H9 (cell line): Measurements from ENCODE around the gene TSPYL1. TPM values are rescaled to one million over a fixed set of nuclear protein-coding genes. Genes with fewer than 3 reads are reported as not detected.

Experiments
- DNase-seq: peaks from one replicate; pipeline ENCODE4 v3.0.0-alpha.2; 2017
- H2AFZ ChIP-seq: one replicate; pipeline ENCODE4 v1.6.1; 2013; ENCODE audit warnings: mild to moderate bottlenecking, low read length, control low read depth, moderate library complexity
- H2AK5ac ChIP-seq: 2 replicates; pipeline ENCODE4 v1.6.1; 2013; ENCODE audit warnings: low read length, control low read depth, mixed read lengths; ENCODE audit not compliant: insufficient read length
- H2BK120ac ChIP-seq: one replicate; pipeline ENCODE4 v1.6.1; 2013; ENCODE audit warnings: low read depth, mild to moderate bottlenecking, low read length, control low read depth, inconsistent platforms; ENCODE audit not compliant: poor library complexity, severe bottlenecking
- H2BK12ac ChIP-seq: 2 replicates; pipeline ENCODE4 v1.6.1; 2013; ENCODE audit warnings: low read length, control low read depth, mixed read lengths, low read depth; ENCODE audit not compliant: insufficient read length
- H2BK15ac ChIP-seq: 2 replicates; pipeline ENCODE4 v1.6.1; 2013; ENCODE audit warnings: low read depth, low read length, control low read depth
- H2BK20ac ChIP-seq: one replicate; pipeline ENCODE4 v1.6.1; 2013; ENCODE audit warnings: low read depth, mild to moderate bottlenecking, low read length, control low read depth, inconsistent platforms; ENCODE audit not compliant: poor library complexity, severe bottlenecking
- H2BK5ac ChIP-seq: 2 replicates; pipeline ENCODE4 v1.6.1; 2013; ENCODE audit warnings: low read length, control low read depth, mixed read lengths; ENCODE audit not compliant: insufficient read length
- H3K14ac ChIP-seq: 2 replicates; pipeline ENCODE4 v1.6.1; 2013; ENCODE audit warnings: low read length, control low read depth; ENCODE audit not compliant: insufficient read depth
- H3K18ac ChIP-seq: 2 replicates; pipeline ENCODE4 v1.6.1; 2013; ENCODE audit warnings: low read depth, mild to moderate bottlenecking, mixed read lengths, low read length, control low read depth; ENCODE audit not compliant: insufficient read length
- H3K23ac ChIP-seq: 2 replicates; pipeline ENCODE4 v1.6.1; 2013; ENCODE audit warnings: low read length, control low read depth, mixed read lengths, low read depth; ENCODE audit not compliant: insufficient read length
- H3K23me2 ChIP-seq: 2 replicates; pipeline ENCODE4 v1.6.1; 2013; ENCODE audit warnings: low read depth, mild to moderate bottlenecking, mixed read lengths, low read length, control low read depth; ENCODE audit not compliant: insufficient read length, poor library complexity, severe bottlenecking
- H3K27ac ChIP-seq: 2 replicates; pipeline ENCODE4 v1.5.1; 2013; ENCODE audit warnings: low read length, control low read depth, mixed read lengths, low read depth; ENCODE audit not compliant: insufficient read length
- H3K27me3 ChIP-seq: 2 replicates; pipeline ENCODE4 v1.6.1; 2013; ENCODE audit warnings: low read length, control low read depth, inconsistent platforms; ENCODE audit not compliant: insufficient read depth
- H3K4ac ChIP-seq: 2 replicates; pipeline ENCODE4 v1.6.1; 2013; ENCODE audit warnings: low read depth, mild to moderate bottlenecking, control low read depth, inconsistent platforms, low read length, moderate library complexity
- H3K4me1 ChIP-seq: 2 replicates; pipeline ENCODE4 v1.6.1; 2013; ENCODE audit warnings: low read length, control low read depth, inconsistent platforms; ENCODE audit not compliant: insufficient read depth
- H3K4me2 ChIP-seq: 2 replicates; pipeline ENCODE4 v1.6.1; 2013; ENCODE audit warnings: low read length, control low read depth, mixed read lengths; ENCODE audit not compliant: insufficient read length, insufficient read depth
- H3K56ac ChIP-seq: 2 replicates; pipeline ENCODE4 v1.6.1; 2013; ENCODE audit warnings: low read depth, mild to moderate bottlenecking, mixed read lengths, low read length, control low read depth; ENCODE audit not compliant: insufficient read length
- H3K79me1 ChIP-seq: 2 replicates; pipeline ENCODE4 v1.6.1; 2013; ENCODE audit warnings: low read depth, mild to moderate bottlenecking, moderate library complexity, low read length, control low read depth, inconsistent platforms; ENCODE audit not compliant: insufficient read depth, poor library complexity, severe bottlenecking
- H3K79me2 ChIP-seq: 2 replicates; pipeline ENCODE4 v1.6.1; 2013; ENCODE audit warnings: low read length, control low read depth, inconsistent platforms; ENCODE audit not compliant: insufficient read depth
- H3K9ac ChIP-seq: 2 replicates; pipeline ENCODE4 v1.6.1; 2013; ENCODE audit warnings: low read length, control low read depth, mixed read lengths; ENCODE audit not compliant: insufficient read length; ENCODE audit errors: extremely low read depth
- H3K9me3 ChIP-seq: one replicate; pipeline ENCODE4 v1.6.1; 2013; ENCODE audit warnings: low read depth, low read length, inconsistent platforms; ENCODE audit not compliant: control insufficient read depth
- H3T11ph ChIP-seq: one replicate; pipeline ENCODE4 v1.6.1; 2013; ENCODE audit warnings: mild to moderate bottlenecking, low read length, control low read depth, inconsistent platforms
- H4K20me1 ChIP-seq: one replicate; pipeline ENCODE4 v1.6.1; 2013; ENCODE audit not compliant: control insufficient read depth, insufficient read length, insufficient read depth
- H4K5ac ChIP-seq: 2 replicates; pipeline ENCODE4 v1.6.1; 2013; ENCODE audit warnings: low read depth, mild to moderate bottlenecking, mixed read lengths, low read length, control low read depth; ENCODE audit not compliant: insufficient read length
- H4K8ac ChIP-seq: replicated peaks from 2 replicates; pipeline ENCODE4 v1.6.1; 2013; ENCODE audit warnings: low read length, control low read depth, mixed read lengths, low read depth; ENCODE audit not compliant: insufficient read length
- H4K91ac ChIP-seq: 2 replicates; pipeline ENCODE4 v1.6.1; 2013; ENCODE audit warnings: low read depth, mild to moderate bottlenecking, moderate library complexity, mixed read lengths, low read length, control low read depth; ENCODE audit not compliant: insufficient read length
- H3K27ac Mint-ChIP-seq, 3 experiments: 2 replicates in 2 of 3; 3 replicates in 1 of 3; pipeline ENCODE4 v1.8.0; 2020 to 2021; ENCODE audit warnings: mixed read lengths in 3 of 3, mild to moderate bottlenecking in 1 of 3, moderate library complexity in 1 of 3
- H3K27me3 Mint-ChIP-seq: 2 replicates; pipeline ENCODE4 v1.8.0; 2021; ENCODE audit warnings: low read depth, mild to moderate bottlenecking, moderate library complexity, mixed read lengths
- H3K36me3 Mint-ChIP-seq, 3 experiments: 2 replicates in 2 of 3; 3 replicates in 1 of 3; pipeline ENCODE4 v1.8.0; 2020 to 2021; ENCODE audit warnings: low read depth in 3 of 3, mixed read lengths in 3 of 3; ENCODE audit not compliant: insufficient read depth in 1 of 3
- H3K4me1 Mint-ChIP-seq, 2 experiments: 2 replicates each; pipeline ENCODE4 v1.8.0; 2020; ENCODE audit warnings: mixed read lengths in 2 of 2
- H3K4me3 Mint-ChIP-seq, 2 experiments: 2 replicates in 1 of 2; 3 replicates in 1 of 2; pipeline ENCODE4 v1.8.0; 2020 to 2021; ENCODE audit warnings: mild to moderate bottlenecking in 2 of 2, mixed read lengths in 2 of 2, moderate library complexity in 1 of 2
- H3K9me3 Mint-ChIP-seq, 2 experiments: 2 replicates in 1 of 2; 3 replicates in 1 of 2; pipeline ENCODE4 v1.8.0; 2020; ENCODE audit warnings: mild to moderate bottlenecking in 2 of 2, mixed read lengths in 2 of 2, moderate library complexity in 1 of 2
- WGBS: extraction: QIAGEN DNeasy Blood & Tissue Kit; methylation state at CpG from one replicate; pipeline ENCODE4 v1.1.7; 2013; ENCODE audit warnings: missing lambda C conversion rate, low lambda C conversion rate, mixed read lengths; ENCODE audit not compliant: insufficient read length; ENCODE audit errors: extremely low coverage; 5-methylcytosine and 5-hydroxymethylcytosine counted together
- total RNA-seq: library from RNA; stranded (reverse); gene quantifications from 2 replicates; pipeline ENCODE4 v1.2.1, GENCODE V29; 2021
- TF ChIP-seq, protein P1 (sequence below): fragments of 200-600 bp; sonication (generic); conservative IDR thresholded peaks from 3 replicates; pipeline ENCODE4 v1.8.0; 2021; ENCODE audit warnings: antibody characterized with exemption, mild to moderate bottlenecking

Gene TSPYL1
- total RNA-seq, 1 experiment from 2014 or later: 75.3 TPM

DNA sequence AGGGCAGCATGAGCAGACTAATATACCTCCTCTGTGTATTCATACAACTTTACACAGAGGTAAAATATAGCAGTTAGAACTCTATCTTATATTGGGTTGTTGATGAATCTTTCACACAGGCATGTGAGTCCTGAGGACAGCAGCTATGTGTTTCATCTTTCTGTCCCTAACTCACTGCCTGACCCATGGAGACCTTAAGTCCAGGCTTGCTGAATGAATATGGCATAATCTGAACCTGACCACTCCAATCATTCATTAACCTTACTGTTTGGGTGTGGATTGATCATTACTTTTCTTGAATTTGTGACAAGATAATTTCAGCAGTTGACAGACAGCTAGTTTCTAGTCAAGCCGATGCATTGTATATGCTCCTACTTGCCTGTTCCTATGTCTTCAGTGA, 27.3 kb upstream of the TSPYL1 start:
- Histone ChIP-seq H2BK12ac (no peak overlapping the region), H3K18ac (no peak overlapping the region), H3K4ac (no peak overlapping the region), H2AK5ac (no peak overlapping the region), H3T11ph (no peak overlapping the region), H4K5ac (no peak overlapping the region), H2BK5ac (no peak overlapping the region), H2BK120ac (no peak overlapping the region), H3K27ac (no peak overlapping the region), H3K23ac (no peak overlapping the region), H2BK15ac (no peak overlapping the region), H3K9ac (no peak overlapping the region), H3K14ac (no peak overlapping the region), H3K23me2 (no peaks in the 10 kb centered on the region), H3K79me2 (no peaks in the 10 kb centered on the region), H4K20me1 (no peaks in the 10 kb centered on the region), H4K8ac (no peak overlapping the region), H3K79me1 (no peaks in the 10 kb centered on the region), H3K4me2 (no peak overlapping the region), H4K91ac (no peak overlapping the region), H3K27me3 (no peaks in the 10 kb centered on the region), H2AFZ (no peak overlapping the region), H3K4me1 (no peaks in the 10 kb centered on the region), H3K9me3 (no peaks in the 10 kb centered on the region), H2BK20ac (no peak overlapping the region), H3K56ac (no peak overlapping the region)
- WGBS: no CpG with 5 or more reads among the region's 1 CpG
- Mint-ChIP-seq H3K4me3 (no peak overlapping the region), H3K27me3 (no peaks in the 10 kb centered on the region), H3K36me3 (peaks cover 0 to 4% (median 0%) of the 10 kb centered on the region in 3 experiments; a peak in 2 of 7 replicates), H3K9me3 (no peaks in the 10 kb centered on the region), H3K4me1 (peaks cover 0 to 5% of the 10 kb centered on the region in 2 experiments; a peak in 1 of 4 replicates), H3K27ac (no peak overlapping the region)
- DNase-seq: no peak
- TF ChIP-seq, protein P1, sequence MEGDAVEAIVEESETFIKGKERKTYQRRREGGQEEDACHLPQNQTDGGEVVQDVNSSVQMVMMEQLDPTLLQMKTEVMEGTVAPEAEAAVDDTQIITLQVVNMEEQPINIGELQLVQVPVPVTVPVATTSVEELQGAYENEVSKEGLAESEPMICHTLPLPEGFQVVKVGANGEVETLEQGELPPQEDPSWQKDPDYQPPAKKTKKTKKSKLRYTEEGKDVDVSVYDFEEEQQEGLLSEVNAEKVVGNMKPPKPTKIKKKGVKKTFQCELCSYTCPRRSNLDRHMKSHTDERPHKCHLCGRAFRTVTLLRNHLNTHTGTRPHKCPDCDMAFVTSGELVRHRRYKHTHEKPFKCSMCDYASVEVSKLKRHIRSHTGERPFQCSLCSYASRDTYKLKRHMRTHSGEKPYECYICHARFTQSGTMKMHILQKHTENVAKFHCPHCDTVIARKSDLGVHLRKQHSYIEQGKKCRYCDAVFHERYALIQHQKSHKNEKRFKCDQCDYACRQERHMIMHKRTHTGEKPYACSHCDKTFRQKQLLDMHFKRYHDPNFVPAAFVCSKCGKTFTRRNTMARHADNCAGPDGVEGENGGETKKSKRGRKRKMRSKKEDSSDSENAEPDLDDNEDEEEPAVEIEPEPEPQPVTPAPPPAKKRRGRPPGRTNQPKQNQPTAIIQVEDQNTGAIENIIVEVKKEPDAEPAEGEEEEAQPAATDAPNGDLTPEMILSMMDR: no peak
